Lower lobe of right lung (tissue), 2 donors: ENCODE measurements around the gene DRAP1. TPM values are rescaled to one million over a fixed set of nuclear protein-coding genes. Genes with fewer than 3 reads are reported as not detected.

Experiments used
- ATAC-seq, 2 donors: fragments of 200-7000 bp; cut with Tn5 transposase; one replicate each; pipeline ENCODE4 v1.9.1; 2020 to 2022; ENCODE audit warnings: mild to moderate bottlenecking in 2 of 2, moderate library complexity in 2 of 2
- DNase-seq: peaks from one replicate; pipeline ENCODE4 v3.0.0-alpha.2; 2020
- H3K27ac ChIP-seq: fragments of 200-600 bp; one replicate; pipeline ENCODE4 v1.8.0; 2022
- H3K27me3 ChIP-seq: fragments of 200-600 bp; one replicate; pipeline ENCODE4 v1.8.0; 2022; ENCODE audit warnings: low read depth
- H3K36me3 ChIP-seq: fragments of 200-600 bp; one replicate; pipeline ENCODE4 v1.8.0; 2022; ENCODE audit warnings: mild to moderate bottlenecking
- H3K4me1 ChIP-seq: fragments of 200-600 bp; one replicate; pipeline ENCODE4 v1.8.0; 2022
- H3K4me3 ChIP-seq: fragments of 200-600 bp; one replicate; pipeline ENCODE4 v1.8.0; 2022; ENCODE audit warnings: mild to moderate bottlenecking
- H3K9me3 ChIP-seq: fragments of 200-600 bp; one replicate; pipeline ENCODE4 v1.8.0; 2022
- intact Hi-C: fragments of 100-400 bp; cut with DNase I; formaldehyde crosslinking; loops from one replicate; pipeline ENCODE4 v1.11.0; 2022
- total RNA-seq: library from RNA; stranded (reverse); fragmentation: NEBNext Ultra II Directional; extraction: Animal tissue kit (Norgen Biotek cat#: 25700); gene quantifications from one replicate; pipeline ENCODE4 v1.2.1, GENCODE V29; 2021
- TF ChIP-seq, protein P1 (sequence below): fragments of 200-600 bp; IDR thresholded peaks from one replicate; pipeline ENCODE4 v1.8.0; 2022; ENCODE audit warnings: antibody characterized with exemption, mild to moderate bottlenecking
- donor health status: DM: no; HTN: yes; CAD: no; lungs with severe emphysema.

DRAP1 gene
- total RNA-seq, 1 donor from 2014 or later, result 63.3 TPM

DNA sequence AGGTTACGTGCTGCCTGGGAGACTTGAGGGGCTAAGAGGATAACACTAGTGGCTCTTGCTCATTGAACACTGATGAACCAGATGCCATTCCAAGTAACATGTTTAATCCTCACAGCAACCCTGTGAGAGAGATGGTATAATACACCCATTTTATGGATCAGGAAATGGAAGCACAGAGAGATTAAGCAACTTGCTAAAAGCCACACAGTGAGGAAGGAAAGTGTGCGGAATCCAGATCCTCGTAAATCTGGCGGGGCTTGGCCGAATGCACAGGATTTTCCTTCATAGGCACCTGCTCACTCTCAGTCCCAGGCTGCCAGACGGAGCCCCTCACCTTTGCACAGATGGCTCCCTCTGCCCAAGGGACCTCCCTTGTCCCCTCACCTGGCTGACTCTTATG is 11.3 kb upstream of the DRAP1 start:
- peaks cover 4% of the 10 kb centered on the region for H3K27me3 ChIP-seq
- H3K4me1 ChIP-seq, result peaks cover 13% of the 10 kb centered on the region
- DNase-seq, result no peak
- TF ChIP-seq, protein P1, sequence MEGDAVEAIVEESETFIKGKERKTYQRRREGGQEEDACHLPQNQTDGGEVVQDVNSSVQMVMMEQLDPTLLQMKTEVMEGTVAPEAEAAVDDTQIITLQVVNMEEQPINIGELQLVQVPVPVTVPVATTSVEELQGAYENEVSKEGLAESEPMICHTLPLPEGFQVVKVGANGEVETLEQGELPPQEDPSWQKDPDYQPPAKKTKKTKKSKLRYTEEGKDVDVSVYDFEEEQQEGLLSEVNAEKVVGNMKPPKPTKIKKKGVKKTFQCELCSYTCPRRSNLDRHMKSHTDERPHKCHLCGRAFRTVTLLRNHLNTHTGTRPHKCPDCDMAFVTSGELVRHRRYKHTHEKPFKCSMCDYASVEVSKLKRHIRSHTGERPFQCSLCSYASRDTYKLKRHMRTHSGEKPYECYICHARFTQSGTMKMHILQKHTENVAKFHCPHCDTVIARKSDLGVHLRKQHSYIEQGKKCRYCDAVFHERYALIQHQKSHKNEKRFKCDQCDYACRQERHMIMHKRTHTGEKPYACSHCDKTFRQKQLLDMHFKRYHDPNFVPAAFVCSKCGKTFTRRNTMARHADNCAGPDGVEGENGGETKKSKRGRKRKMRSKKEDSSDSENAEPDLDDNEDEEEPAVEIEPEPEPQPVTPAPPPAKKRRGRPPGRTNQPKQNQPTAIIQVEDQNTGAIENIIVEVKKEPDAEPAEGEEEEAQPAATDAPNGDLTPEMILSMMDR, result no peak
- H3K4me3 ChIP-seq, result no peak overlapping the region
- H3K9me3 ChIP-seq, result no peaks in the 10 kb centered on the region
- no peaks in the 10 kb centered on the region for H3K36me3 ChIP-seq
- H3K27ac ChIP-seq, result no peak overlapping the region
- intact Hi-C loops, result no loop called here
- no peak for ATAC-seq

DNA sequence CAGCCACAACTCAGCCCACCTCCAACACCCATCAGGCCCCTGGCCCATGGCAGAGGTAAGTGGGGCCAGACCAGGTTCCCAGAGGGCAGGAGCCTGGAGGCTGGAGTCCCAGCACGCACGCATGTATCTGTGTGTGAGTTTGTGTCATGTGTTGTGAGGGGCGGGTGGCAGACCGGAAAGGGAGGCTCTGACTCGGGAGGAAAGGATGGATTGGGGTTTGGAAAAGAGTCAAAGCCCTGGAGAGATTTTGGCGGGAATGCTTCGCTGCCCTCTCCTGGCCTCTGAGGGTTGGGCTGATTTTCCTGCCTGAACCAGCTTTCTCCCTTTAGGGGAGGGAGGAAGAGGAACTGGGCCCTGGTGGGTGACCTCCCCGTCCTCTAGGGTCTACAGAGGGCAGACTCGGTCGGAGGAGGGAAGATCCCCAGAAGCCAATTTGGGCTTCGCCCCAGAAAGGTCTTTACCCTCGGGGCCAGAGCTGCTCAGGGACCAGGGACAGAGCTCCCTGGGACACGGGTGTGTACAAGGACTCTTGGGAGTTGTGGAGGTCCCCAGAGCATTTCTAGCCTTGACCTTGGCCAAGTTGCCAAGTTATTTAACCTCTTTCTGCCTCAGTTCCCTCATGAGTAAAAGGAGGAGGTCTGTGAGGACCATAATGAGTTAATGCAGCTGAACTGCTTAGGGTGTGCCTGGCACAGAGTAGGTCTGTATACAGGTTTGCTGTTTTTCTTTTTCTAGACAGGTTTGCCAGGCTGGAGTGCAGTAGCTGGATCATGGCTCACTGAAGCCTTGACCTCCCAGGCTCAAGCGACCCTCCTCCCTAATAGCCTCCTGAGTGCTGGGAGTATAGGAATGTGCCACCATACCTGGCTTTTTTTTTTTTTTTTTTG is 7.3 kb upstream of the DRAP1 start:
- peak overlapping the region; percentile 46 for H3K27ac ChIP-seq
- H3K4me1 ChIP-seq, result peaks cover 38% of the 10 kb centered on the region
- peaks cover 4% of the 10 kb centered on the region for H3K27me3 ChIP-seq
- H3K4me3 ChIP-seq, result peak overlapping the region; percentile 8
- peak; percentile 23 to 25 for ATAC-seq
- no peaks in the 10 kb centered on the region for H3K36me3 ChIP-seq
- TF ChIP-seq, protein P1, result peak; percentile 42
- H3K9me3 ChIP-seq, result no peaks in the 10 kb centered on the region
- no peak for DNase-seq
- intact Hi-C loops, result no loop called here

DNA sequence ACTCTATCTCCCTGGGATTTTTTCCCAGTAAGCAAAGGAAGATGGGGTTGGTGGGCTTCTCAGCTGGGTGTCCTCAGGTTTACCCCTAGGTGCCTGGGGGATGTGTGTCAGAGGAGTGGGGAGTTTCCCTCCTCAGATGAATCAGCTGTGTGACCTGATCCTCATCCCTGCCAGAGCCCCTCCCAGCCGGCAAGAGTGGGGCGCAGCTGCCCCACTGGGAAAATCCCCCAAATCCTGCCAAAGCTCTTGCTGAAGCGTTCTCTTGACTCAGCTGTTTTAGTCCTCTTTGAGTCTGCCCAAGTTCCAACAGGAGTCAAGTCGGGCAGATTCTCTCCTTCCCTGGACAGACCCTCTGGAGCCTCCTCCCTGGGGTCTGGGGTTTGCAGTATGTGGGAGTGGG is 6.4 kb upstream of the DRAP1 start:
- no peak overlapping the region for H3K27ac ChIP-seq
- intact Hi-C loops, result no loop called here
- ATAC-seq, result no peak

DNA sequence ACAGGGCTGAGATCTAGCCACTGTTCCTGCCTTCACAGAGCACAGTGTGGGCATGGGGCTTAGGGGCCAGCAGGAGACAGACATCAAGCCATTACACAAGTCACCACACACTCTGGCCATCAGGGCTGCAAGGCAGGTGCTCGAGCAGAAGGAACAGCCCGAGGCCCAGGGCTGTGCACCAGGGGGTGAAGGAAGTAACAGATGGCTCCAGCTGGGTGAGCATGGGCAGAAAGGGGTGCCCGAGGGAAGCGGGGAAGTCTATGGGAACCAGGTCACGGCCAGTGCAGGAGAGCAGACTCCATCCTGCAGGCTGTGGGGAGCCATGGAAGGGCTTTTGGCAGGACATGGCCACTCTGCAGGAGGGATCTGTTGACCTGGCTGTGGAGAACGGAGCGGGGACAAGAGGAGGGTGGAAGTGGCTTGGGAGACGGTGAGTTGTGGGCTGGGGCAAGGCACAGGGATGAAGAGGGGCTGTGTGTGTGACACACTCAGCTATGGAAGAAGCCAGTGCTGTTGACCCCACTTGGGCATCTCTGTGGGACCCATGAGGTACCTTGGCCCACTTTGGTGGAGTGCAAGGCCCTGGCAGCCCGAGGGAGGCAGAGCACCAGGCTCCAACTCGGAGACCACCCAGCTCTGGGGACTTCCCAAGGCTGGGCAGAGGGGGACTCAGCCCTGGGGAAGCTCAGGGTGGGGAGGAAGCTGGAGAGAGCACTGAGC is 4.0 kb upstream of the DRAP1 start:
- no peak for DNase-seq
- Histone ChIP-seq H3K4me3 (no peak overlapping the region), H3K9me3 (no peaks in the 10 kb centered on the region), H3K27me3 (no peaks in the 10 kb centered on the region), H3K27ac (peak overlapping the region; percentile 67), H3K36me3 (no peaks in the 10 kb centered on the region), H3K4me1 (peaks cover 54% of the 10 kb centered on the region)
- intact Hi-C loops, result no loop called here
- TF ChIP-seq, protein P1, result no peak
- no peak for ATAC-seq

More for the DNA sequence above, 6.4 kb upstream of the DRAP1 start:
- Histone ChIP-seq H3K9me3 (no peaks in the 10 kb centered on the region), H3K27me3 (no peaks in the 10 kb centered on the region), H3K36me3 (no peaks in the 10 kb centered on the region), H3K4me3 (no peak overlapping the region), H3K4me1 (peaks cover 47% of the 10 kb centered on the region)
- DNase-seq, result no peak
- TF ChIP-seq, protein P1, result no peak

DNA sequence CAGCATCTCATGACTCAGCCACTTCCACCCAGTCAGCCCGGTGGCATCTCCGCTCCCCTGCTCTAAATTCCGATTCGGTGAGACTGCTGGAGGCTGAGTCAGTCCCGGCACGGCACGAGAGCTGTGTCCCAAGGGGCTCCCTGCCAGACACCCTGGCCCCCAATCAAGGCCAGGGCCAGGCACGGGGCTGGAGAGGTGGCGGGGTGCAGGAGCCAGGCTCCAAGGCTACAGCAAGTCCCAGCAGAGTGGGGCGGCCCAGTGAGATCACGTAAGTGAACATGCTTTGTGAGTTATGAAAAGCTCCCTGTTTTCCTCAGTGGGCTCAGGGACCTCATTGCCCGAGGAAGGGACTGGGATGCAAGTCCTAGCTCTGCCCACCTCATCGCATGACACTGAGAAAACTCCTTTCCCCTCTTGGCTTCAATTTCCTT is 3.4 kb upstream of the DRAP1 start:
- Histone ChIP-seq H3K4me1 (peaks cover 60% of the 10 kb centered on the region), H3K27ac (peak overlapping the region; percentile 67), H3K27me3 (no peaks in the 10 kb centered on the region), H3K36me3 (peaks cover 4% of the 10 kb centered on the region), H3K4me3 (no peak overlapping the region), H3K9me3 (no peaks in the 10 kb centered on the region)
- peak; percentile 69 for DNase-seq
- TF ChIP-seq, protein P1, result no peak
- peak; percentile 2 to 28 for ATAC-seq
- intact Hi-C loops, result no loop called here
